Bronchial epithelial cell (primary cell): Measurements from ENCODE around the gene KMT2E. TPM values are rescaled to one million over a fixed set of nuclear protein-coding genes. Genes with fewer than 3 reads are reported as not detected.
A peak's percentile ranks its signal among the peaks of the same experiment; 100 is the strongest.

Experiments
- DNase-seq: peaks from one replicate; pipeline ENCODE4 v3.0.0-alpha.2; 2010; ENCODE audit warnings: low read depth
- FAIRE-seq: peaks from 2 replicates; lab custom pipeline; 2011; peaks lifted over from hg19 to GRCh38; lab: Jason Lieb, UNC
- H3K27me3 ChIP-seq: 2 replicates; pipeline ENCODE4 v1.5.1; 2011; ENCODE audit warnings: low read length; ENCODE audit not compliant: control insufficient read depth, insufficient read depth
- H3K36me3 ChIP-seq: 2 replicates; pipeline ENCODE4 v1.5.1; 2011; ENCODE audit warnings: low read length; ENCODE audit not compliant: control insufficient read depth, insufficient read depth
- H3K4me3 ChIP-seq: 2 replicates; pipeline ENCODE4 v1.5.1; 2011; ENCODE audit warnings: mild to moderate bottlenecking, low read depth, low read length, control low read depth
- total RNA-seq: library from RNA; depleted of rRNA; stranded (reverse); fragments of >200 nt; gene quantifications from 2 replicates; pipeline ENCODE4 v1.2.1, GENCODE V29; 2014
- TF ChIP-seq, protein P1 (sequence below): IDR thresholded peaks from 2 replicates; pipeline ENCODE4 v1.5.1; 2011; ENCODE audit warnings: mild to moderate bottlenecking, moderate library complexity, low read length, control low read depth, inconsistent platforms; ENCODE audit not compliant: insufficient read depth, severe bottlenecking

The KMT2E gene
- total RNA-seq, 1 donor from 2014 or later = 79.8 TPM

DNA sequence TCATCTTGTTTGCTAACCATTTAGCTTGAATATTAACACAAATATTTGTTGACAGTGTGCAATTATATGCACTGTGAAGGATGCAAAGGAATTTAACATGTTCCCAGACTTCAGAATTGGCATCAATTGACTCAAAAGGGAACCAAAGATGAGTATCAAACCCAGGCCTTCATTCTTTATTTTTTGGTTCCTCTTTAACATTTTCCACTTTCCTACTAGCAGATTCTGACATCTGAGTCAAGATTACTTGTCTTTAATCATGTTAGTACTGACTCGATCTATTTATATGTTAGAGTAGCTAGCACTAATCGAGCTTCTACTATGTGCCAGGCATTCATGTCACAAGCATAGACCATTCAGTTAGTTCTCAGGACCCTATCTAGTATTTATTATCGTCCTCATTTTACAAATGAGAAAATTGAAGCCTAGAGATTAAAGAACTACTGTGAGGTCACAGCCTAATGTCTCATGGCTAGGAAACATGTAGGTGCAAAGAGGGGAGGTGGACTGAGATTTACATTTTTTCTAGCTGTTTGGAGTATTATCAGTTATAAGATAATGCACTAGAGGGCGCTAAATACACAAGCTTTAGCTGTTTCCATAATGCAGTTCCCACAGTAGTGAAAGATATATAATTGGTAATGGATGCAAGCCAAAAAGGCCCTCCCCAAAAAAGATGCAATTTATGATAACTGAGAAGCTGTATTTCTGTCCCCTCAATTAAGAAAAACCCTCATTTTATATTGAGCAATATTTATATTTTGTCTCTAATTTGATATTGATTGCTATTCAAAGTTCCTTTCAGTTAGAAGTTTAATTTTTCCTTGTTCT lies 32.9 kb upstream of the KMT2E start:
- DNase-seq = peak; percentile 71
- H3K36me3 ChIP-seq = no peaks in the 10 kb centered on the region

DNA sequence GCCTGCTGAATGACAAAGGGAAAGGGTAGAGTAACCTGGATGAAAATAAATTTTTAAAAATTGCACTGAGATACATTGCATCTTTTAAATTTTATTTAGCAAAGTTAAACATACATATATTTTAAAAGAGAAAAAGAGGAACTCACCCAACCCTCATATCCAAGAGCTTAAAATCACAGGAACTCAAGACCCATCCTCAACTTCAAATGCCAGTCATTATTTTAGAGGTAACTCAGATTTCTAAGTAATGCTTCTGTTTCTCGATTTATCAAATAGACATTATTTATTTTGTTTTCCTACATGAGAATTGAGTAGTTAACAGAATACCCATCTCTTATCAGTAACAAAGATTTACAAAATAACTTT lies 32.4 kb upstream of the KMT2E start:
- DNase-seq (no peak), FAIRE-seq (no peak)
- TF ChIP-seq, protein P1, sequence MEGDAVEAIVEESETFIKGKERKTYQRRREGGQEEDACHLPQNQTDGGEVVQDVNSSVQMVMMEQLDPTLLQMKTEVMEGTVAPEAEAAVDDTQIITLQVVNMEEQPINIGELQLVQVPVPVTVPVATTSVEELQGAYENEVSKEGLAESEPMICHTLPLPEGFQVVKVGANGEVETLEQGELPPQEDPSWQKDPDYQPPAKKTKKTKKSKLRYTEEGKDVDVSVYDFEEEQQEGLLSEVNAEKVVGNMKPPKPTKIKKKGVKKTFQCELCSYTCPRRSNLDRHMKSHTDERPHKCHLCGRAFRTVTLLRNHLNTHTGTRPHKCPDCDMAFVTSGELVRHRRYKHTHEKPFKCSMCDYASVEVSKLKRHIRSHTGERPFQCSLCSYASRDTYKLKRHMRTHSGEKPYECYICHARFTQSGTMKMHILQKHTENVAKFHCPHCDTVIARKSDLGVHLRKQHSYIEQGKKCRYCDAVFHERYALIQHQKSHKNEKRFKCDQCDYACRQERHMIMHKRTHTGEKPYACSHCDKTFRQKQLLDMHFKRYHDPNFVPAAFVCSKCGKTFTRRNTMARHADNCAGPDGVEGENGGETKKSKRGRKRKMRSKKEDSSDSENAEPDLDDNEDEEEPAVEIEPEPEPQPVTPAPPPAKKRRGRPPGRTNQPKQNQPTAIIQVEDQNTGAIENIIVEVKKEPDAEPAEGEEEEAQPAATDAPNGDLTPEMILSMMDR = no peak
- H3K36me3 ChIP-seq = no peaks in the 10 kb centered on the region
- no peaks in the 10 kb centered on the region for H3K27me3 ChIP-seq
- no peak overlapping the region for H3K4me3 ChIP-seq

More for the DNA sequence above, 32.9 kb upstream of the KMT2E start:
- no peak for FAIRE-seq
- H3K27me3 ChIP-seq = no peaks in the 10 kb centered on the region
- H3K4me3 ChIP-seq = no peak overlapping the region
- TF ChIP-seq, protein P1 = peak; percentile 52

DNA sequence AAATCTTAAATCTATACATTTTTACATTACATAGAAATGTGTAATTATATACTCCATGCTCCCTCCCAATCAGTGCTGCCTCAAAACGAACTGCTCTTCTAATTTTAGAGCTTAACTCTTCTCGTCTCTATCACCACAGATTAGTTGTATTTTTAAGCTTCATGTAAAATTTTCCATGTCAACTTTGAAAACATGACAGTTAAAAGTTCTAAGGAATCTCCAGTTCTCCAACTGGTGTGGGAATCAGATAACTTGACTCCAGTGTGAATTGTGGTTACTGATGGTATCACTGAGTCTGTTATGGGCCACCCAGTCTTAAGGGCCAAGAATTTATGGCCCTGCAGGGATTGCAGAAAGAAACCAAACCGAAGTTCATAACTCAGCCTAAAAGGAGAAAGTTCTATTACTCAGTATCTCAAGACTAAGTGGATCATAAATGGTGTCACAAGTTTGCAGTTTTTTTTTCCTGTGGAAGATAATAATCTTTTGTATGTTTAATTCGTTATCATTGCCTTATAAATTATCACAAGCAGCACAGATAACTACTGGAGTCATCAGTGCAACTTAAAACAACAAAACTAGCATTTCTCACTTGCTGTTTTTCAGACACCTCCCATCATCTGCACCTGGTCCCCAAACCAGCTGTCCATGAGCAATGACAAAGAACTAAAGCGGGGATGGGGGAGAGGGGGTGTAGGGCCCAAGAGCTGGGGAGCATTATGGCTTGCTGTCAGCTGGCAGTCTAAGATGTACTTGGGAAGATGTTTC lies 31.5 kb upstream of the KMT2E start:
- H3K4me3 ChIP-seq = no peak overlapping the region
- TF ChIP-seq, protein P1 = no peak
- FAIRE-seq (no peak), DNase-seq (no peak)
- no peaks in the 10 kb centered on the region for H3K36me3 ChIP-seq
- no peaks in the 10 kb centered on the region for H3K27me3 ChIP-seq

DNA sequence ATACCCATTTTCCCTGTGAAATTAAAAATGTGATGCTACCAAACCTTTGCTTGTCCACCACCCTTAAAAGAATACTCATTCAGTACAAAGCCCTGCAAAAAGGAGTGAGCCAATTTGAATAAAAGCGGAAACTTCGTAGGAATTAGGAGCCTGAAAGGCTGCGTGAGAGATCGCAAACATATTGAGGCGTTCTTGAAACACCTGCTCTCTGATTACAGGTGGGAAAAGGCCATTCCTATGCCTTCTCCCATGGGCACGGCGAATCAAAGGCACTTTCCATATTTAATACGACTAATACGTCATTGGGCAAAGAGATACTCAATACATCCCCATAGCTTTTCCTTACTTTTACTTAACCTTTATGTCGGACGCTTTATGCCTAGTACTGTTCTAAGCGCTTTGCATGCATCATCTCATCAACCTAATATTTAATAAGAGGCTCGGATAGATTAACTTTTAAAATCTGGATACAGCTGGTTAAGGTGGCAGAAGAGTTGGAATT lies 30.9 kb upstream of the KMT2E start:
- peak overlapping the region; percentile 68 for H3K4me3 ChIP-seq
- H3K27me3 ChIP-seq = no peaks in the 10 kb centered on the region
- no peak for DNase-seq
- no peaks in the 10 kb centered on the region for H3K36me3 ChIP-seq
- TF ChIP-seq, protein P1 = no peak
- FAIRE-seq = no peak

DNA sequence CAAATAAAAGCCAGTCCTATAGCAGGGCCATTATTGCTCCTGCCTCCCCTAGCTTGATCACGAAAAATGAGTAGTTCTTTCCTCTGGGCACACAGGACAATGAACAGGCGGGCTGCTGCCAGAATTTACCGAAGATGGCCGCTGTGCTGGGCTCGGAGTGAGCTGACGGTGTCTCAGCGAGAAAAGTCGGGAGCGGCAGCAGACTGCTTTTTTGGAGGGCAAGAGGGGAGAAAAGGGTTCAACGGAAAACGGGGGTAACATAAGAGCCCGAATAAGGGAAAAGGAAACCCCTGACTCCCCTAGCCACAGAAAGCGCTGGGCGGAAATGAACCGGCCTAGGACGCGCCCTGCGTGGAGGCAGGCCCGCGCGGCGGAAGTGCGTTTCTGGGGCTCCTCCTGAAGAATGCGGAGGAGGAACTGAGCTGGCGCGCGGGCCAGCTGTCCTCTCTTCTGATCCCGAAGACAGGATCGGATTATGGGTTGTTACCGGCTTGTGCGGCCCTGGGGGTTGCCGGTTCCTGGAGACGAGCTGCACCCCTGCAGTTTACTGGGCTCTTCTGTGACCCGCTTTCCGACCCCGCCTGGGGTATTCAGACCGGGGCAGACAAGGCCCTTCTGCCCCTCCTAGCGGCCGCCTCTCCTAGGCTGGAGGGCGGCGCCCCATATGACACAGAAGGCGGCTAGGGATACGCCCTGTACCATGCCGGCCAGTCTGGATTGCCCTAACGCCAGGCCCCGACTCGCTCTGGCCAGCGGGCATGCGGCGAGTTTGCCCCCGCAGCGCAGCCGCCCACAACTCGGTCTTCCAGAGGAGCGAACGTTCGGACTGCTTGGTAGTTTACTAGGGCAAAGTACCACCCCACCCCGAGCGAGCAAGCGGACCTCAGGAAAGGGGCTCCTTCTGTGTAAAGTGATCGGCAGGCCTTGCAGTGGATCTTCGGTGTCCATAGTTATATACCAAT lies 30.1 kb upstream of the KMT2E start:
- FAIRE-seq (no peak), DNase-seq (peak; percentile 74)
- Histone ChIP-seq H3K36me3 (no peaks in the 10 kb centered on the region), H3K4me3 (peak overlapping the region; percentile 68), H3K27me3 (no peaks in the 10 kb centered on the region)
- TF ChIP-seq, protein P1 = peak; percentile 75
